ENCODE data around the gene BBS7. TPM values are rescaled to one million over a fixed set of nuclear protein-coding genes. Genes with fewer than 3 reads are reported as not detected.

The BBS7 gene
- total RNA-seq: 15.4 and 19.0 TPM in 2 replicates

DNA sequence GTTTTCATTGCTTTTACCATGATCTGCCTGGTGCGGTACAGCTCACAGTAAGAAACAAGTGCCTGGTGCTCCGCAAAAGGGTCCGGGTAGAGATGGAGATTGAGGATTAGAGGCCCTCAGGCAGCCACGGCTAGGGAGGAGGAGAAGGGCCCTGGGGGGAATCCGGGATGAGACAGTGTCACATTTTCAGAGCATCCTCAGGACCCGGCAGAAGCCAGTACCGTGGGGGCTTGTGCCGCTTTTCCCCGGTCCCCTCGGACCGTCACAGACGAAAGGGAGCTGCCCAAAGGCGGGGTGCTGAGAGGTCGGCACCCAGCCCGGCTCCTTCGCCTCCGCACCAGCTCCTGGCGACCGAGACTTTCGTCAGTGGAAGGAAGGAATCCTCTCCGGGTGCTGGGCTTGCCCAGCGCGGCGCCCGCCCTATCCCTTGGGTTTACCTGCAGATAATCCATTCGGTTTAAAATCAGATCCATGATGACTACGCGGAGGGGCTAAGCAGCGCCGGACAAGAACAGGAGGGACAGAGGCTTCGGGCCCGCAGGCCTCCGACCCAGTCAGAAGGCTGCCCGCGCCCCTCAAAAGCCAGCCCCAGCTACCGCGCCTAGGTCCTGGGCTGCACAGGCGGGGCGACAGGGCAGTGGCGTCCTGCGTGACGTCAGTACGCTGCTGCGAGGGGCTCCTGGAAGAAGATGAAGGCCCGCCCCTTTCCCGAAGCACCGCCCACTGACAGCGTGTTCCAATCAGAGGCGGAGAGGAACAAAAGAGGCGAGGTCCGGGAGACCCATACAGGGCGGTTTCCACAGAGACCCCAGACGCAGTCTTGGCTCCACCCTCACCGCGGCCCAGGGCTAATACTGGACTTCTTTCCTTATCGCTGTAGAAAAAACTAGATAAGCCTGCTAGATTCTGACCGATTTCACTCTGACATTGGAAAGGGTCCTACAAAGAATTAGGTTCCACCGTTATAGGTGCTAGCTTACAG, at the start of gene BBS7:
Gene BBS7, minus strand, starts transcription at position 634 of the 982 bp plus-strand sequence. Its CDS starts 161 bp downstream, at position 473.

GRCh38 chr4:121823505-121824170, 46.6 kb downstream of the BBS7 start, which contains the start of gene CCNA2:
Gene CCNA2, minus strand, starts transcription at chr4:121823883. Its CDS starts 255 bp downstream, at chr4:121823628.

DNA sequence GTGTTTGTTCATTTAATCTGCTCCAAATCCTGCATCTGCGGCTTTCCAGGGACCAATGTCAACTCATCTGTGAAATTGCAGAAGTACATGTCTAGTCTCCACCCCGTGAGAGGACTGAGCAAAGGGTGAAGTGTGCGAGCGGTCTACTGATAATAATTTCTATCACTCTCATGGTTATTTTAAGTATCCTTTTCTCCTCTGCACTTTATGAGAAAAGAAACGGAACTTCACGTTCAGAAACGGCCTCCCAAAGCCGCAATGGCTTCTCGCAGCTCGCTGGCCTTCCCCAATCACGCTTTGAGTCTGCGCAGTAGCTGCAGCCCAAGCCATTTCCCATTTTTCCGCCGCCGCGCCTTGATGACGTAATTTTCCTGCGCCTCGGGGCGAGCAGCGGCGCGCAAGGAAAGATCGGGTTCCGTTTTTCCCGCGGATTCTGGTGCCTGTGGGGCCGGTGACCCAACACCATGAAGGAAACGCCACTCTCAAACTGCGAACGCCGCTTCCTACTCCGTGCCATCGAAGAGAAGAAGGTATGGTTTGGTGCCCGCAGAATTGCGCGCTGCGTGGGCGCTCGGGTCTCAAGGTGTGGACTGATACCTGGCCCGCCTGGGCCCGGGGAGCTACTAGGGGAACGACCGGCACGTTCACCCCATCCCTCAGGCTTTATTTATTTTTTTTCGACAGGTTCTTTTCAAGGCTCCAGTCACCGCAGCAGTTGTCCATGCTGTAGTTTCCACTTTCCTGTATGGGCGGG, 69.1 kb downstream of the BBS7 start, which contains the start of gene EXOSC9:
Gene EXOSC9, plus strand, starts transcription at position 363 of the 754 bp plus-strand sequence. Its CDS starts 102 bp downstream, at position 465.

Other genes with a start within 250 kb of the BBS7 start
- 600 and 807 TPM in 2 replicates for gene ANXA5, start 173.5 kb downstream of the BBS7 start, total RNA-seq
- gene SMIM43, start 105.3 kb downstream of the BBS7 start, total RNA-seq: 0.26 and 0.76 TPM in 2 replicates
- 13.5 and 15.3 TPM in 2 replicates for gene EXOSC9, start 69.2 kb downstream of the BBS7 start, total RNA-seq
- gene CCNA2, start 46.6 kb downstream of the BBS7 start, total RNA-seq: 5.1 and 14.4 TPM in 2 replicates
- 0.03 and 0.78 TPM in 2 replicates for gene TRPC3, start 81.6 kb upstream of the BBS7 start, total RNA-seq